ENCODE measurements around the gene CPA1.

CPA1 gene

GRCh38 chr7:130426564-130426963 lies 46.3 kb downstream of the CPA1 start:
- DNase-seq (ENCODE audit: low read depth in 2 of 2), result no peak

- DNase-seq (ENCODE audit: low read depth in 2 of 2), result no peak
Observed at GRCh38 chr7:130429019-130429418, 48.7 kb downstream of the CPA1 start.

- no peak for DNase-seq (ENCODE audit: low read depth in 2 of 2)
Observed at GRCh38 chr7:130430115-130430514, 49.8 kb downstream of the CPA1 start.

GRCh38 chr7:130430841-130431666 lies 50.8 kb downstream of the CPA1 start:
- DNase-seq (ENCODE audit: low read depth in 2 of 2), result peak; percentile 88 to 89

- DNase-seq (ENCODE audit: low read depth in 2 of 2), result no peak
Observed at GRCh38 chr7:130432886-130433285, 52.6 kb downstream of the CPA1 start.

- DNase-seq (ENCODE audit: low read depth in 2 of 2), result no peak
Observed at GRCh38 chr7:130433301-130433700, 53.0 kb downstream of the CPA1 start.

GRCh38 chr7:130435311-130435854 lies 55.1 kb downstream of the CPA1 start:
- DNase-seq (ENCODE audit: low read depth in 2 of 2), result no peak

- DNase-seq (ENCODE audit: low read depth in 2 of 2), result no peak
Observed at GRCh38 chr7:130436253-130436652, 56.0 kb downstream of the CPA1 start.
